Measurements from ENCODE around the gene CSGALNACT2. TPM values are rescaled to one million over a fixed set of nuclear protein-coding genes. Genes with fewer than 3 reads are reported as not detected.

CSGALNACT2 gene
- polyA plus RNA-seq, 1 of the 3 experiments (the other 2 are of a cell fraction) = 11.5 TPM

DNA sequence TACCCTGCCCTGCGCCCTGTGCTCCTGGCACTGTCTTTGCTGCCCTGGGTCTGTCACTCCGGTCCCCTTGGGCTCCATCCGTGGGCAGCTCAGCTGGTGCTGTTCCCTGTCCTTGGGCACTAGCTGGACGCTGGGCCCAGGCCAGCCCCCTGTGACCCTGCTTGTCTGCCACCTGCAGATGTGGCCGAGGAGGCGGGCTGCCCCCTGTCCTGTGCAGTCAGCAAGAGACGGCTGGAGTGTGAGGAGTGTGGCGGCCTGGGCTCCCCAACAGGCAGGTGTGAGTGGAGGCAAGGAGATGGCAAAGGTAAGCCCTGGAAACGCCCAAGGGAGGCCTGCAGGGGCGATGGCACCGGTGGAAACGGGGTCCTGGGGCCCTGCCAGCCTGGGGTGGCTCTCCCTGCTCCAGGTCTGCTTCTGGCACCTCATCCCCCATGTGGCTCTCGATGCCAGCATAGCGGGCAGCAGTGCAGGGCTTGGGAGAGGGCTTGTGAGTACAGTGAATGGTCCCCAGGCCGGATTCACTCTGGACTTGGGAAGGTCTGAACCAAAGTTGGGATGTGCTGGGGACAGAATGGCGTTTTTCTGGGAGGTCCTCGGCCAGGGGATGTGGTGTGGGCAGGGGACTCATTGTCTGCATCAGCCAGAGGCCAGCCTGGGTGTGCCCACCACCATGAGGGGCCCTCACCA, 26.2 kb upstream of the CSGALNACT2 start:
- H3K4me3 ChIP-seq (ENCODE audit: low read depth in 2 of 2, low read length in 1 of 2) = no peak overlapping the region
- H3K36me3 ChIP-seq (replicated peaks in 1 of 2; ENCODE audit: control insufficient read depth in 1 of 2, insufficient read depth in 2 of 2, low read length in 1 of 2) = peaks cover 0 to 3% of the 10 kb centered on the region in 2 experiments
- ChIA-PET CTCF (interaction anchor here (0.8 to 1.8 kb wide), 3 partner anchors 9 to 236 kb away, joined by 3 to 6 read pairs (median 4); no protein-coding TSS in a partner anchor), POLR2A (no interaction called here)
- no peak for DNase-seq
- H3K27ac ChIP-seq (ENCODE audit: low read depth in 2 of 2, low read length in 1 of 2) = peak overlapping the region in 1 of 2 experiments; percentile 34; a peak in 1 of 4 replicates
- H3K27me3 ChIP-seq (ENCODE audit: insufficient read depth) = no peaks in the 10 kb centered on the region
- H3F3A ChIP-seq (replicated peaks; ENCODE audit: insufficient read depth) = no peaks in the 10 kb centered on the region
- no peaks in the 10 kb centered on the region for H4K20me1 ChIP-seq (ENCODE audit: insufficient read depth)
- H3K79me2 ChIP-seq (ENCODE audit: insufficient read depth) = no peaks in the 10 kb centered on the region
- 70% methylated on average over 16 of the region's 17 CpGs for WGBS (ENCODE audit: low lambda C conversion rate)
- H2AFZ ChIP-seq (ENCODE audit: low read depth) = no peak overlapping the region
- TF ChIP-seq FOSL2 (IDR thresholded peaks at IDR 0.05; ENCODE audit: borderline replicate concordance, low read depth) = no peak
- TF ChIP-seq SMC3 (IDR thresholded peaks at IDR 0.05; ENCODE audit: low read depth, low read length) = no peak
- TF ChIP-seq, protein P1, sequence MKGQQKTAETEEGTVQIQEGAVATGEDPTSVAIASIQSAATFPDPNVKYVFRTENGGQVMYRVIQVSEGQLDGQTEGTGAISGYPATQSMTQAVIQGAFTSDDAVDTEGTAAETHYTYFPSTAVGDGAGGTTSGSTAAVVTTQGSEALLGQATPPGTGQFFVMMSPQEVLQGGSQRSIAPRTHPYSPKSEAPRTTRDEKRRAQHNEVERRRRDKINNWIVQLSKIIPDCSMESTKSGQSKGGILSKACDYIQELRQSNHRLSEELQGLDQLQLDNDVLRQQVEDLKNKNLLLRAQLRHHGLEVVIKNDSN (IDR thresholded peaks at IDR 0.05; ENCODE audit: borderline replicate concordance, low read depth) = no peak
- TF ChIP-seq FOXM1 (IDR thresholded peaks at IDR 0.05; ENCODE audit: low read depth) = no peak
- TF ChIP-seq, protein P2, sequence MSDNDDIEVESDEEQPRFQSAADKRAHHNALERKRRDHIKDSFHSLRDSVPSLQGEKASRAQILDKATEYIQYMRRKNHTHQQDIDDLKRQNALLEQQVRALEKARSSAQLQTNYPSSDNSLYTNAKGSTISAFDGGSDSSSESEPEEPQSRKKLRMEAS (IDR thresholded peaks at IDR 0.05; ENCODE audit: low read depth) = no peak
- TF ChIP-seq EZH2phosphoT487 (IDR thresholded peaks at IDR 0.05; ENCODE audit: borderline replicate concordance, low read depth) = no peak
- TF ChIP-seq RXRA (IDR thresholded peaks at IDR 0.05; ENCODE audit: borderline replicate concordance, low read depth) = no peak
- H3K9ac ChIP-seq = no peak overlapping the region
- H3K4me1 ChIP-seq (ENCODE audit: control insufficient read depth in 1 of 2, insufficient read depth in 2 of 2, low read depth in 1 of 2, low read length in 1 of 2) = peaks cover 0 to 23% of the 10 kb centered on the region in 2 experiments; a peak in 1 of 4 replicates
- no peaks in the 10 kb centered on the region for H3K9me2 ChIP-seq
- no peak overlapping the region for H3K4me2 ChIP-seq
- H3K9me3 ChIP-seq = no peaks in the 10 kb centered on the region

DNA sequence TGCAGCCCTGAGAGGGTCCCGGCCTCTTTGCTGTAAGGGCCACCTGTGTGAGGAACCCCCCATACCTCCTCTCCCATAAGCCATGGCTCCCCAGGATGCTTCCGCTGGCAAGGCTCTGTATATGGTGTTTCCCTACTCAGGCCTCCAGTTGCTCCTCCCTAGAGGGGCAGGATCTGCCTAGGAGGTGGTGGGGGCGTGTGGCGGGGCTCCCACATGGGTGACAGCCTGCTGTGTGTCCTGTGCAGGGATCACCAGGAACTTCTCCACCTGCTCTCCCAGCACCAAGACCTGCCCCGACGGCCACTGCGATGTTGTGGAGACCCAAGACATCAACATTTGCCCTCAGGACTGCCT, 25.7 kb upstream of the CSGALNACT2 start:
- peaks cover 0 to 21% of the 10 kb centered on the region in 2 experiments; a peak in 1 of 4 replicates for H3K4me1 ChIP-seq (ENCODE audit: control insufficient read depth in 1 of 2, insufficient read depth in 2 of 2, low read depth in 1 of 2, low read length in 1 of 2)
- no peak overlapping the region for H2AFZ ChIP-seq (ENCODE audit: low read depth)
- POLR2A ChIA-PET = no interaction called here
- H3F3A ChIP-seq (replicated peaks; ENCODE audit: insufficient read depth) = no peaks in the 10 kb centered on the region
- no peaks in the 10 kb centered on the region for H3K79me2 ChIP-seq (ENCODE audit: insufficient read depth)
- H3K4me3 ChIP-seq (ENCODE audit: low read depth in 2 of 2, low read length in 1 of 2) = no peak overlapping the region
- H3K27me3 ChIP-seq (ENCODE audit: insufficient read depth) = no peaks in the 10 kb centered on the region
- no peak overlapping the region for H3K4me2 ChIP-seq
- H3K27ac ChIP-seq (ENCODE audit: low read depth in 2 of 2, low read length in 1 of 2) = peak overlapping the region in 1 of 2 experiments; percentile 25; a peak in 1 of 4 replicates
- TF ChIP-seq FOSL2 (IDR thresholded peaks at IDR 0.05; ENCODE audit: borderline replicate concordance, low read depth) (no peak), SMC3 (IDR thresholded peaks at IDR 0.05; ENCODE audit: low read depth, low read length) (no peak), GABPA (IDR thresholded peaks at IDR 0.05; ENCODE audit: low read depth) (no peak), MXI1 (IDR thresholded peaks at IDR 0.05; ENCODE audit: low read depth, low read length) (no peak), TAF1 (IDR thresholded peaks at IDR 0.05; ENCODE audit: borderline replicate concordance, low read depth, low read length) (no peak), NRF1 (IDR thresholded peaks at IDR 0.05; ENCODE audit: low read depth, low read length) (no peak), CHD2 (IDR thresholded peaks at IDR 0.05; ENCODE audit: low read length, partially characterized antibody) (no peak), RAD21 (IDR thresholded peaks at IDR 0.05; ENCODE audit: low read length) (no peak), POLR2AphosphoS5 (IDR thresholded peaks at IDR 0.05; ENCODE audit: low read depth, low read length) (no peak), NFIC (IDR thresholded peaks at IDR 0.05; ENCODE audit: borderline replicate concordance) (no peak)
- TF ChIP-seq, protein P3, sequence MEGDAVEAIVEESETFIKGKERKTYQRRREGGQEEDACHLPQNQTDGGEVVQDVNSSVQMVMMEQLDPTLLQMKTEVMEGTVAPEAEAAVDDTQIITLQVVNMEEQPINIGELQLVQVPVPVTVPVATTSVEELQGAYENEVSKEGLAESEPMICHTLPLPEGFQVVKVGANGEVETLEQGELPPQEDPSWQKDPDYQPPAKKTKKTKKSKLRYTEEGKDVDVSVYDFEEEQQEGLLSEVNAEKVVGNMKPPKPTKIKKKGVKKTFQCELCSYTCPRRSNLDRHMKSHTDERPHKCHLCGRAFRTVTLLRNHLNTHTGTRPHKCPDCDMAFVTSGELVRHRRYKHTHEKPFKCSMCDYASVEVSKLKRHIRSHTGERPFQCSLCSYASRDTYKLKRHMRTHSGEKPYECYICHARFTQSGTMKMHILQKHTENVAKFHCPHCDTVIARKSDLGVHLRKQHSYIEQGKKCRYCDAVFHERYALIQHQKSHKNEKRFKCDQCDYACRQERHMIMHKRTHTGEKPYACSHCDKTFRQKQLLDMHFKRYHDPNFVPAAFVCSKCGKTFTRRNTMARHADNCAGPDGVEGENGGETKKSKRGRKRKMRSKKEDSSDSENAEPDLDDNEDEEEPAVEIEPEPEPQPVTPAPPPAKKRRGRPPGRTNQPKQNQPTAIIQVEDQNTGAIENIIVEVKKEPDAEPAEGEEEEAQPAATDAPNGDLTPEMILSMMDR (IDR thresholded peaks at IDR 0.05) = no peak
- TF ChIP-seq, protein P4, sequence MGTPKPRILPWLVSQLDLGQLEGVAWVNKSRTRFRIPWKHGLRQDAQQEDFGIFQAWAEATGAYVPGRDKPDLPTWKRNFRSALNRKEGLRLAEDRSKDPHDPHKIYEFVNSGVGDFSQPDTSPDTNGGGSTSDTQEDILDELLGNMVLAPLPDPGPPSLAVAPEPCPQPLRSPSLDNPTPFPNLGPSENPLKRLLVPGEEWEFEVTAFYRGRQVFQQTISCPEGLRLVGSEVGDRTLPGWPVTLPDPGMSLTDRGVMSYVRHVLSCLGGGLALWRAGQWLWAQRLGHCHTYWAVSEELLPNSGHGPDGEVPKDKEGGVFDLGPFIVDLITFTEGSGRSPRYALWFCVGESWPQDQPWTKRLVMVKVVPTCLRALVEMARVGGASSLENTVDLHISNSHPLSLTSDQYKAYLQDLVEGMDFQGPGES (IDR thresholded peaks at IDR 0.05; ENCODE audit: low read depth, low read length) = no peak
- TF ChIP-seq, protein P2 (IDR thresholded peaks at IDR 0.05; ENCODE audit: low read depth) = no peak
- TF ChIP-seq, protein P5, sequence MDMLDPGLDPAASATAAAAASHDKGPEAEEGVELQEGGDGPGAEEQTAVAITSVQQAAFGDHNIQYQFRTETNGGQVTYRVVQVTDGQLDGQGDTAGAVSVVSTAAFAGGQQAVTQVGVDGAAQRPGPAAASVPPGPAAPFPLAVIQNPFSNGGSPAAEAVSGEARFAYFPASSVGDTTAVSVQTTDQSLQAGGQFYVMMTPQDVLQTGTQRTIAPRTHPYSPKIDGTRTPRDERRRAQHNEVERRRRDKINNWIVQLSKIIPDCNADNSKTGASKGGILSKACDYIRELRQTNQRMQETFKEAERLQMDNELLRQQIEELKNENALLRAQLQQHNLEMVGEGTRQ (IDR thresholded peaks at IDR 0.05; ENCODE audit: borderline replicate concordance, low read depth, low read length) = no peak
- H4K20me1 ChIP-seq (ENCODE audit: insufficient read depth) = no peaks in the 10 kb centered on the region
- H3K9me2 ChIP-seq = no peaks in the 10 kb centered on the region
- peaks cover 0 to 3% of the 10 kb centered on the region in 2 experiments for H3K36me3 ChIP-seq (replicated peaks in 1 of 2; ENCODE audit: control insufficient read depth in 1 of 2, insufficient read depth in 2 of 2, low read length in 1 of 2)
- CTCF ChIA-PET = no interaction called here
- WGBS (ENCODE audit: low lambda C conversion rate) = no CpG with 5 or more reads among the region's 7 CpGs
- no peak overlapping the region for H3K9ac ChIP-seq
- DNase-seq = no peak
- no peaks in the 10 kb centered on the region for H3K9me3 ChIP-seq

Measured in SK-N-SH (cell line).